Stomach smooth muscle (tissue), 2 donors: ENCODE data around the gene TSPAN18.
A peak's percentile ranks its signal among the peaks of the same experiment; 100 is the strongest.

ENCODE experiments used
- H3K27ac ChIP-seq: one replicate; pipeline ENCODE4 v1.7.0; 2013; ENCODE audit warnings: mild to moderate bottlenecking, low read length, inconsistent platforms
- H3K27me3 ChIP-seq, 2 donors: one replicate each; pipeline ENCODE4 v1.7.0; 2013; ENCODE audit warnings: low read length in 2 of 2; ENCODE audit not compliant: insufficient read depth in 2 of 2, control insufficient read depth in 1 of 2
- H3K36me3 ChIP-seq, 2 donors: one replicate each; pipeline ENCODE4 v1.7.0; 2013; ENCODE audit warnings: low read length in 2 of 2; ENCODE audit not compliant: control insufficient read depth in 2 of 2, insufficient read depth in 2 of 2
- H3K4me1 ChIP-seq: one replicate; pipeline ENCODE4 v1.7.0; 2013; ENCODE audit warnings: low read length; ENCODE audit not compliant: control insufficient read depth, insufficient read depth
- H3K4me3 ChIP-seq, 2 donors: one replicate each; pipeline ENCODE4 v1.7.0; 2013; ENCODE audit warnings: low read length in 2 of 2
- H3K9ac ChIP-seq, 2 donors: one replicate each; pipeline ENCODE4 v1.7.0; 2013; ENCODE audit warnings: low read length in 2 of 2, mild to moderate bottlenecking in 1 of 2
- H3K9me3 ChIP-seq, 2 donors: one replicate each; pipeline ENCODE4 v1.7.0; 2013; ENCODE audit warnings: low read length in 2 of 2; ENCODE audit not compliant: control insufficient read depth in 2 of 2
- donor health status: healthy.
- donor health status: Pancreatic carcinoma.

Gene TSPAN18

GRCh38 chr11:44886790-44887140, 160.0 kb downstream of the TSPAN18 start:
- H3K4me1 ChIP-seq: peaks cover 47% of the 10 kb centered on the region
- no peaks in the 10 kb centered on the region for H3K27me3 ChIP-seq
- H3K36me3 ChIP-seq: peaks cover 0 to 4% of the 10 kb centered on the region in 2 donors
- H3K9me3 ChIP-seq: no peaks in the 10 kb centered on the region
- peak overlapping the region; percentile 53 for H3K27ac ChIP-seq
- H3K4me3 ChIP-seq: peak overlapping the region in 1 of 2 donors; percentile 8
- H3K9ac ChIP-seq: no peak overlapping the region

GRCh38 chr11:44887636-44888035, 160.9 kb downstream of the TSPAN18 start:
- no peak overlapping the region for H3K4me3 ChIP-seq
- peaks cover 0 to 4% of the 10 kb centered on the region in 2 donors for H3K36me3 ChIP-seq
- peaks cover 55% of the 10 kb centered on the region for H3K4me1 ChIP-seq
- H3K9ac ChIP-seq: no peak overlapping the region
- no peaks in the 10 kb centered on the region for H3K9me3 ChIP-seq
- H3K27ac ChIP-seq: peak overlapping the region; percentile 53
- H3K27me3 ChIP-seq: no peaks in the 10 kb centered on the region

GRCh38 chr11:44889266-44889665, 162.5 kb downstream of the TSPAN18 start:
- Histone ChIP-seq H3K4me1 (peaks cover 69% of the 10 kb centered on the region), H3K27ac (peak overlapping the region; percentile 11), H3K27me3 (no peaks in the 10 kb centered on the region), H3K4me3 (no peak overlapping the region), H3K9me3 (no peaks in the 10 kb centered on the region), H3K36me3 (no peaks in the 10 kb centered on the region), H3K9ac (no peak overlapping the region)

GRCh38 chr11:44892843-44893242, 166.1 kb downstream of the TSPAN18 start:
- Histone ChIP-seq H3K9me3 (no peaks in the 10 kb centered on the region), H3K4me3 (no peak overlapping the region), H3K9ac (no peak overlapping the region), H3K27ac (peak overlapping the region; percentile 97), H3K27me3 (no peaks in the 10 kb centered on the region), H3K4me1 (peaks cover 46% of the 10 kb centered on the region), H3K36me3 (no peaks in the 10 kb centered on the region)

GRCh38 chr11:44893308-44893822, 166.6 kb downstream of the TSPAN18 start:
- peak overlapping the region; percentile 48 to 54 for H3K4me3 ChIP-seq
- H3K4me1 ChIP-seq: peaks cover 43% of the 10 kb centered on the region
- no peaks in the 10 kb centered on the region for H3K27me3 ChIP-seq
- H3K27ac ChIP-seq: peak overlapping the region; percentile 97
- H3K9me3 ChIP-seq: no peaks in the 10 kb centered on the region
- peaks cover under 1 to 2% of the 10 kb centered on the region in 2 donors for H3K36me3 ChIP-seq
- H3K9ac ChIP-seq: peak overlapping the region; percentile 59 to 60

GRCh38 chr11:44893846-44894617, 167.3 kb downstream of the TSPAN18 start:
- Histone ChIP-seq H3K9ac (peak overlapping the region; percentile 59 to 60), H3K9me3 (no peaks in the 10 kb centered on the region), H3K27me3 (no peaks in the 10 kb centered on the region), H3K4me3 (peak overlapping the region; percentile 48 to 54), H3K36me3 (peaks cover 3 to 7% of the 10 kb centered on the region in 2 donors), H3K4me1 (peaks cover 38% of the 10 kb centered on the region), H3K27ac (peak overlapping the region; percentile 97)

- Histone ChIP-seq H3K4me3 (no peak overlapping the region), H3K27me3 (no peaks in the 10 kb centered on the region), H3K27ac (no peak overlapping the region), H3K4me1 (peaks cover 9% of the 10 kb centered on the region), H3K9me3 (no peaks in the 10 kb centered on the region), H3K9ac (no peak overlapping the region), H3K36me3 (peaks cover 3 to 13% of the 10 kb centered on the region in 2 donors)
Measured at GRCh38 chr11:44899959-44900358, 173.2 kb downstream of the TSPAN18 start.

- Histone ChIP-seq H3K9me3 (no peaks in the 10 kb centered on the region), H3K4me1 (peaks cover 9% of the 10 kb centered on the region), H3K27ac (no peak overlapping the region), H3K9ac (no peak overlapping the region), H3K27me3 (no peaks in the 10 kb centered on the region), H3K4me3 (no peak overlapping the region), H3K36me3 (peaks cover 3 to 13% of the 10 kb centered on the region in 2 donors)
Measured at GRCh38 chr11:44901120-44901633, 174.4 kb downstream of the TSPAN18 start.

- peaks cover 3 to 13% of the 10 kb centered on the region in 2 donors for H3K36me3 ChIP-seq
- H3K9me3 ChIP-seq: no peaks in the 10 kb centered on the region
- peaks cover 9% of the 10 kb centered on the region for H3K4me1 ChIP-seq
- H3K4me3 ChIP-seq: no peak overlapping the region
- no peaks in the 10 kb centered on the region for H3K27me3 ChIP-seq
- no peak overlapping the region for H3K9ac ChIP-seq
- H3K27ac ChIP-seq: no peak overlapping the region
Measured at GRCh38 chr11:44901786-44902185, 175.0 kb downstream of the TSPAN18 start.

- no peak overlapping the region for H3K27ac ChIP-seq
- H3K4me1 ChIP-seq: peaks cover 9% of the 10 kb centered on the region
- H3K27me3 ChIP-seq: no peaks in the 10 kb centered on the region
- H3K4me3 ChIP-seq: no peak overlapping the region
- H3K9ac ChIP-seq: no peak overlapping the region
- no peaks in the 10 kb centered on the region for H3K9me3 ChIP-seq
- peaks cover 3 to 13% of the 10 kb centered on the region in 2 donors for H3K36me3 ChIP-seq
Measured at GRCh38 chr11:44903035-44903434, 176.3 kb downstream of the TSPAN18 start.

- Histone ChIP-seq H3K4me3 (no peak overlapping the region), H3K36me3 (peaks cover 0 to 12% of the 10 kb centered on the region in 2 donors), H3K4me1 (peaks cover 9% of the 10 kb centered on the region)
Measured at GRCh38 chr11:44903518-44903917, 176.8 kb downstream of the TSPAN18 start.

More at GRCh38 chr11:44903518-44903917, 176.8 kb downstream of the TSPAN18 start:
- Histone ChIP-seq H3K9ac (no peak overlapping the region), H3K27ac (no peak overlapping the region), H3K9me3 (no peaks in the 10 kb centered on the region), H3K27me3 (no peaks in the 10 kb centered on the region)
